Right cardiac atrium (tissue), 5 donors: ENCODE measurements around the gene KCNH3. TPM values are rescaled to one million over a fixed set of nuclear protein-coding genes. Genes with fewer than 3 reads are reported as not detected.

Experiments used
- ATAC-seq, 2 donors: fragments of 200-7000 bp; cut with Tn5 transposase; one replicate each; pipeline versions ENCODE4 v1.8.0 to v1.9.1; 2020; ENCODE audit warnings: moderate library complexity in 2 of 2, mild to moderate bottlenecking in 1 of 2
- DNase-seq, 3 donors: peaks; one replicate each; pipeline ENCODE4 v3.0.0-alpha.2; 2020
- H3K27ac ChIP-seq: one replicate; pipeline ENCODE4 v1.5.1; 2013; ENCODE audit warnings: mild to moderate bottlenecking, low read length, control low read depth, moderate library complexity
- H3K27me3 ChIP-seq: one replicate; pipeline ENCODE4 v1.6.1; 2013; ENCODE audit not compliant: control insufficient read depth, insufficient read depth
- H3K4me1 ChIP-seq: one replicate; pipeline ENCODE4 v1.6.1; 2013; ENCODE audit warnings: low read length; ENCODE audit not compliant: control insufficient read depth, insufficient read depth
- H3K4me3 ChIP-seq: one replicate; pipeline ENCODE4 v1.5.1; 2013; ENCODE audit warnings: low read length, control low read depth
- H3K9me3 ChIP-seq: one replicate; pipeline ENCODE4 v1.6.1; 2013; ENCODE audit warnings: low read length; ENCODE audit not compliant: control insufficient read depth
- WGBS: extraction: QIAGEN DNeasy Blood & Tissue Kit; methylation state at CpG from one replicate; pipeline ENCODE4 v1.1.7; 2013; 5-methylcytosine and 5-hydroxymethylcytosine counted together
- intact Hi-C, 4 donors: fragments of 100-400 bp; cut with DNase I; formaldehyde crosslinking; loops; one replicate each; pipeline versions ENCODE4 v1.11.0 to v1.14.0; 2022 to 2023
- polyA plus RNA-seq: library from polyadenylated mRNA; stranded (reverse); fragments of 200-250 nt; gene quantifications from one replicate; pipeline ENCODE4 v1.2.3, GENCODE V29; 2013
- total RNA-seq, 4 donors: library from RNA; stranded (reverse); fragmentation: NEBNext Ultra II Directional; extraction: Animal tissue kit (Norgen Biotek cat#: 25700); gene quantifications; one replicate each; pipeline ENCODE4 v1.2.1, GENCODE V29; 2021
- donor health status: healthy with polysubstance abuse.
- donor health status: DM: no; HTN: yes; CAD: no.
- donor health status: DM: no; HTN: no; CAD: no.
- donor health status: DM: no; HTN: yes; CAD: no; lungs with severe emphysema.
- donor health status: DM: yes; HTN: yes; CAD: no.

Gene KCNH3
- total and polyA plus RNA-seq, 5 donors = 0.75 to 4.4 (median 1.4) TPM

- intact Hi-C loops = no loop called here
- ATAC-seq (peak in 1 of 2 donors; percentile 6), DNase-seq (no peak)
- no peak overlapping the region for H3K27ac ChIP-seq
- H3K27me3 ChIP-seq = no peaks in the 10 kb centered on the region
- H3K4me3 ChIP-seq = peak overlapping the region; percentile 22
- 40% methylated on average over 8 of the region's 8 CpGs for WGBS
- H3K4me1 ChIP-seq = peaks cover 4% of the 10 kb centered on the region
- no peaks in the 10 kb centered on the region for H3K9me3 ChIP-seq
Observed at GRCh38 chr12:49548481-49548821, 9.6 kb downstream of the KCNH3 start.

GRCh38 chr12:49548822-49549648, 10.2 kb downstream of the KCNH3 start:
- DNase-seq (peak in 2 of 3 donors; percentile 72 to 83), ATAC-seq (peak; percentile 32 to 44)
- Histone ChIP-seq H3K27me3 (no peaks in the 10 kb centered on the region), H3K4me3 (peak overlapping the region; percentile 22), H3K4me1 (peaks cover 4% of the 10 kb centered on the region), H3K27ac (no peak overlapping the region), H3K9me3 (no peaks in the 10 kb centered on the region)
- intact Hi-C loops = no loop called here
- 9% methylated on average over 70 of the region's 70 CpGs for WGBS

GRCh38 chr12:49549735-49550692, 11.2 kb downstream of the KCNH3 start:
- H3K9me3 ChIP-seq = no peaks in the 10 kb centered on the region
- no peaks in the 10 kb centered on the region for H3K27me3 ChIP-seq
- no peak overlapping the region for H3K27ac ChIP-seq
- no peak overlapping the region for H3K4me3 ChIP-seq
- WGBS = 93% methylated on average over 28 of the region's 28 CpGs
- DNase-seq (no peak), ATAC-seq (no peak)
- intact Hi-C loops = no loop called here
- peaks cover 4% of the 10 kb centered on the region for H3K4me1 ChIP-seq

GRCh38 chr12:49550693-49551252, 11.9 kb downstream of the KCNH3 start:
- no peak overlapping the region for H3K4me3 ChIP-seq
- H3K27ac ChIP-seq = no peak overlapping the region
- DNase-seq (no peak), ATAC-seq (no peak)
- intact Hi-C loops = no loop called here
- no peaks in the 10 kb centered on the region for H3K27me3 ChIP-seq
- 86% methylated on average over 6 of the region's 6 CpGs for WGBS
- H3K4me1 ChIP-seq = peaks cover 4% of the 10 kb centered on the region
- H3K9me3 ChIP-seq = no peaks in the 10 kb centered on the region

GRCh38 chr12:49552014-49552413, 13.2 kb downstream of the KCNH3 start:
- peak in 1 of 3 donors; percentile 60 for DNase-seq
- Histone ChIP-seq H3K4me1 (peaks cover 4% of the 10 kb centered on the region), H3K27ac (peak overlapping the region; percentile 16), H3K27me3 (no peaks in the 10 kb centered on the region), H3K9me3 (no peaks in the 10 kb centered on the region), H3K4me3 (no peak overlapping the region)
- peak; percentile 16 to 32 for ATAC-seq
- intact Hi-C loops = no loop called here
- WGBS = 60% methylated on average over 7 of the region's 7 CpGs

GRCh38 chr12:49552425-49552824, 13.6 kb downstream of the KCNH3 start:
- WGBS = 47% methylated on average over 9 of the region's 9 CpGs
- no peak for ATAC-seq
- H3K27ac ChIP-seq = peak overlapping the region; percentile 16
- intact Hi-C loops = no loop called here
- no peak for DNase-seq
- peaks cover 4% of the 10 kb centered on the region for H3K4me1 ChIP-seq
- no peaks in the 10 kb centered on the region for H3K9me3 ChIP-seq
- H3K27me3 ChIP-seq = no peaks in the 10 kb centered on the region
- no peak overlapping the region for H3K4me3 ChIP-seq

- Histone ChIP-seq H3K4me3 (no peak overlapping the region), H3K27ac (no peak overlapping the region), H3K27me3 (no peaks in the 10 kb centered on the region), H3K4me1 (peaks cover 4% of the 10 kb centered on the region), H3K9me3 (no peaks in the 10 kb centered on the region)
- ATAC-seq (no peak), DNase-seq (no peak)
- 76% methylated on average over 8 of the region's 8 CpGs for WGBS
- intact Hi-C loops = no loop called here
Observed at GRCh38 chr12:49552899-49553298, 14.1 kb downstream of the KCNH3 start.

- H3K9me3 ChIP-seq = no peaks in the 10 kb centered on the region
- peaks cover 2% of the 10 kb centered on the region for H3K4me1 ChIP-seq
- intact Hi-C loops = no loop called here
- ATAC-seq (no peak), DNase-seq (no peak)
- H3K27ac ChIP-seq = no peak overlapping the region
- no peak overlapping the region for H3K4me3 ChIP-seq
- no peaks in the 10 kb centered on the region for H3K27me3 ChIP-seq
- WGBS = 61% methylated on average over 2 of the region's 2 CpGs
Observed at GRCh38 chr12:49553512-49554088, 14.8 kb downstream of the KCNH3 start.

GRCh38 chr12:49554266-49554665, 15.4 kb downstream of the KCNH3 start:
- intact Hi-C loops = no loop called here
- Histone ChIP-seq H3K4me3 (no peak overlapping the region), H3K9me3 (no peaks in the 10 kb centered on the region), H3K4me1 (no peaks in the 10 kb centered on the region), H3K27me3 (no peaks in the 10 kb centered on the region), H3K27ac (no peak overlapping the region)
- no peak for ATAC-seq
- DNase-seq = no peak
- WGBS = 69% methylated on average over 15 of the region's 15 CpGs

GRCh38 chr12:49555631-49556390, 17.0 kb downstream of the KCNH3 start:
- intact Hi-C loops = no loop called here
- Histone ChIP-seq H3K4me1 (no peaks in the 10 kb centered on the region), H3K27ac (no peak overlapping the region), H3K27me3 (no peaks in the 10 kb centered on the region), H3K9me3 (no peaks in the 10 kb centered on the region), H3K4me3 (no peak overlapping the region)
- WGBS = 83% methylated on average over 18 of the region's 18 CpGs
- ATAC-seq (no peak), DNase-seq (peak in 1 of 3 donors; percentile 41)
